HCT116 (cell line): Measurements from ENCODE around the gene ADAM15. TPM values are rescaled to one million over a fixed set of nuclear protein-coding genes. Genes with fewer than 3 reads are reported as not detected.
A peak's percentile ranks its signal among the peaks of the same experiment; 100 is the strongest.

ENCODE experiments used
- ATAC-seq: fragments of 200-7000 bp; cut with Tn5 transposase; 2 replicates; pipeline ENCODE4 v1.9.1; 2020; ENCODE audit warnings: mild to moderate bottlenecking, moderate library complexity
- BruUV-seq: library from RNA; stranded (reverse); fragments of 400-500 nt; replicated peaks from 2 replicates; lab custom pipeline; 2021; lab: Mats Ljungman, UMichigan
- CTCF ChIA-PET: fragments of 300-600 bp; sonication (Branson Sonifier 250); formaldehyde crosslinking; loops from one replicate; lab custom pipeline; 2021; ENCODE audit warnings: antibody characterized with exemption; lab: Charles Lee
- POLR2A ChIA-PET: fragments of 300-600, 350-600 bp; sonication (Branson Sonifier 250); formaldehyde crosslinking; loops from one replicate; lab custom pipeline; 2021; ENCODE audit warnings: antibody characterized with exemption; lab: Charles Lee
- RAD21 ChIA-PET, 2 experiments: fragments of 300-600 bp; sonication (Branson Sonifier 250); formaldehyde crosslinking; loops; one replicate each; lab custom pipeline; 2023; ENCODE audit warnings: low total read pairs in 2 of 2; ENCODE audit not compliant: uncharacterized antibody in 2 of 2, unreplicated experiment in 2 of 2, low non-redundant PET in 1 of 2; lab: Charles Lee
- DNase-seq: peaks from one replicate; pipeline ENCODE4 v3.0.0-alpha.2; 2010; ENCODE audit warnings: low read depth, low spot score
- H2AFZ ChIP-seq: fragments of 200-600 bp; shearing (Covaris generic), sonication (generic); 2 replicates; pipeline ENCODE4 v1.6.1; 2017; ENCODE audit warnings: low read depth, mixed run types, mixed read lengths, antibody characterized with exemption, low read length; ENCODE audit not compliant: poor library complexity, severe bottlenecking
- H3K27ac ChIP-seq: 2 replicates; pipeline ENCODE4 v1.5.1; 2012; ENCODE audit warnings: low read depth, low read length
- H3K27me3 ChIP-seq: fragments of 200-600 bp; sonication (generic); 2 replicates; pipeline ENCODE4 v1.6.1; 2016; ENCODE audit warnings: mixed run types, low read length, mixed read lengths; ENCODE audit not compliant: insufficient read depth
- H3K36me3 ChIP-seq, 2 experiments: fragments of 200-500 bp in 1 of 2; fragments of 200-600 bp in 1 of 2; sonication (Bioruptor generic) in 1 of 2; sonication (generic) in 1 of 2; 2 replicates each; pipeline versions ENCODE4 v1.5.1 to v1.6.1; 2014 to 2016; ENCODE audit warnings: low read length in 2 of 2, inconsistent platforms in 1 of 2, mixed read lengths in 1 of 2, mixed run types in 1 of 2; ENCODE audit not compliant: insufficient read depth in 2 of 2, control insufficient read depth in 1 of 2
- H3K4me1 ChIP-seq, 2 experiments: fragments of 200-600 bp in 1 of 2; sonication (generic) in 1 of 2; 2 replicates each; pipeline versions ENCODE4 v1.5.1 to v1.6.1; 2012 to 2017; ENCODE audit warnings: low read length in 2 of 2, inconsistent platforms in 1 of 2, mild to moderate bottlenecking in 1 of 2, mixed read lengths in 1 of 2, mixed run types in 1 of 2, moderate library complexity in 1 of 2; ENCODE audit not compliant: insufficient read depth in 2 of 2, control insufficient read depth in 1 of 2
- H3K4me2 ChIP-seq: fragments of 200-600 bp; sonication (generic); 2 replicates; pipeline ENCODE4 v1.6.1; 2017; ENCODE audit warnings: mixed run types, low read length, mixed read lengths
- H3K4me3 ChIP-seq, 2 experiments: fragments of 200-600 bp in 1 of 2; sonication (generic) in 1 of 2; replicated peaks in 1 of 2; 2 replicates each; pipeline ENCODE4 v1.5.1; 2011 to 2016; ENCODE audit warnings: low read length in 2 of 2, control low read depth in 1 of 2, low read depth in 1 of 2, mild to moderate bottlenecking in 1 of 2, mixed read lengths in 1 of 2, mixed run types in 1 of 2
- H3K79me2 ChIP-seq: fragments of 200-600 bp; sonication (generic); 2 replicates; pipeline ENCODE4 v1.6.1; 2017; ENCODE audit warnings: mild to moderate bottlenecking, mixed run types, low read length, moderate library complexity, mixed read lengths; ENCODE audit not compliant: insufficient read depth
- H3K9ac ChIP-seq: fragments of 200-600 bp; sonication (generic); 2 replicates; pipeline ENCODE4 v1.6.1; 2016; ENCODE audit warnings: low read length, mixed read lengths
- H3K9me2 ChIP-seq: fragments of 200-600 bp; sonication (generic), shearing (Covaris generic); 2 replicates; pipeline ENCODE4 v1.6.1; 2017; ENCODE audit warnings: mixed run types, mild to moderate bottlenecking, moderate library complexity; ENCODE audit not compliant: insufficient read depth
- H3K9me3 ChIP-seq, 2 experiments: fragments of 200-500 bp in 1 of 2; fragments of 200-600 bp in 1 of 2; sonication (Bioruptor generic) in 1 of 2; sonication (generic) in 1 of 2; 2 replicates each; pipeline ENCODE4 v1.6.1; 2014 to 2017; ENCODE audit warnings: low read length in 2 of 2, mixed read lengths in 2 of 2, inconsistent platforms in 1 of 2, low read depth in 1 of 2, mild to moderate bottlenecking in 1 of 2, mixed run types in 1 of 2, moderate library complexity in 1 of 2; ENCODE audit not compliant: control insufficient read depth in 1 of 2, insufficient read depth in 1 of 2
- H4K20me1 ChIP-seq: fragments of 200-600 bp; sonication (generic), shearing (Covaris generic); 2 replicates; pipeline ENCODE4 v1.6.1; 2017; ENCODE audit warnings: mixed run types, mild to moderate bottlenecking, moderate library complexity; ENCODE audit not compliant: insufficient read depth
- ELF1 ChIP-seq: IDR thresholded peaks from 2 replicates; pipeline ENCODE4 v1.6.1; 2012; ENCODE audit warnings: low read depth, borderline replicate concordance
- POLR2A ChIP-seq: IDR thresholded peaks from 2 replicates; pipeline ENCODE4 v1.7.0; 2011; ENCODE audit warnings: borderline replicate concordance; ENCODE audit not compliant: insufficient read depth, insufficient read length; ENCODE audit errors: extremely low read depth
- SIN3A ChIP-seq: IDR thresholded peaks from 2 replicates; pipeline ENCODE4 v1.6.1; 2012; ENCODE audit warnings: low read depth
- TCF7L2 ChIP-seq: IDR thresholded peaks from 2 replicates; pipeline ENCODE4 v1.7.0; 2011; ENCODE audit warnings: borderline replicate concordance, inconsistent platforms; ENCODE audit not compliant: insufficient read depth, insufficient read length; ENCODE audit errors: extremely low read depth
- ZNF274 ChIP-seq: fragments of 200-500 bp; sonication (Bioruptor generic); IDR thresholded peaks from 2 replicates; pipeline ENCODE4 v1.6.1; 2014; ENCODE audit warnings: mild to moderate bottlenecking, low read depth, low read length, inconsistent platforms
- intact Hi-C: fragments of 100-400 bp; cut with micrococcal nuclease; formaldehyde crosslinking; loops from 2 replicates; pipeline ENCODE4 v1.10.0; 2022
- total RNA-seq: library from RNA; stranded (reverse); gene quantifications from one replicate; pipeline ENCODE4 v1.2.1, GENCODE V29; 2021; ENCODE audit not compliant: unreplicated experiment
- TF ChIP-seq, protein P1 (sequence below): IDR thresholded peaks from 2 replicates; pipeline ENCODE4 v1.6.1; 2012

Gene ADAM15
- total RNA-seq, 1 experiment from 2014 or later: 149 TPM

DNA sequence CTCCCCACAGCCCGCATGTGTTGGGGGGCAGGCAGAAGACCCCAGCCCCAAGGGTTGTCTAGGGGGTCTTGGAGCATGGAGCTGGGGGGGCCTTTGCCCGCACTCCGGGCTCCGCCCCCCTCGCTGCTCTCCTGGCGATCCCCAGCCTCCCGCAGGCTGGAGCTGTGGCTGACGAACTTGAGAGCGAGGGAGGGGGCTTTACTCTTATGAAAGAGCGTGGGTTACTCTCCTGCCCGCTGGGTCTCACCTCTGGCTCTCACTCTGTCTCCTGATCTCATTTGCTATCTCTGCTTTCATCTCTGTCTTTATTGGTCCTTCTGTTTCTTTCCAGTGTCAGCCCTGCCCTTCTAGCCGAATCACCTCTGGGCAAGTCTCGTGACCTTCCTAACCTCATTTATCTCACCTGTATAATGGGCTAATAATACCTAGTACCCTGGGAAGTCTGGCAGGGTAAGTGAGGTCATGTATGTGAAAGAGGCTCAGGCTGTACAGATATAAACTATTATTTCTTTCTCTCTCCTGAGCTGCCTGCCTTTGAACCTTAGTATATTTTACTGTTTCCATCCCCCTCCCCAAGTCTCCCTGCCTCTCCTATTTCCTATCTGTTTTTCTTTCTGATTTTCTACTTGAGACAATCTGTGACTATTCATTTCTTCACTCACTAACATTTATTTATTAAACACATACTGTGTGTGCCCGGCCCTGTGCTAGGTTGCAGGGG is 13.2 kb downstream of the ADAM15 start:
- Histone ChIP-seq H4K20me1 (no peaks in the 10 kb centered on the region), H3K4me2 (peak overlapping the region; percentile 95), H3K36me3 (peaks cover 8 to 15% of the 10 kb centered on the region in 2 experiments; a peak in 3 of 4 replicates), H3K27me3 (no peaks in the 10 kb centered on the region), H3K27ac (peak overlapping the region; percentile 93), H3K4me1 (peaks cover 21 to 35% of the 10 kb centered on the region in 2 experiments), H2AFZ (no peak overlapping the region), H3K9ac (peak overlapping the region; percentile 72), H3K9me3 (no peaks in the 10 kb centered on the region), H3K4me3 (peak overlapping the region; percentile 77 to 84), H3K79me2 (0 out of 2 replicates have a peak, but pooled peaks cover 5% of the 10 kb centered on the region), H3K9me2 (no peaks in the 10 kb centered on the region)
- POLR2A ChIA-PET: interaction anchor here (1.4 to 1.6 kb wide), 2 partner anchors 16 to 21 kb away, joined by 5 to 7 read pairs; no protein-coding TSS in a partner anchor
- intact Hi-C loops: loop anchor here (5.0 kb wide), 3 partner anchors 92 to 507 kb away; partner anchors contain the start of genes CKS1B, SHC1 and UBE2Q1
- peak; percentile 37 for ATAC-seq
- TF ChIP-seq TCF7L2: peak; percentile 4
- TF ChIP-seq ELF1: no peak
- TF ChIP-seq ZNF274: no peak
- TF ChIP-seq, protein P1, sequence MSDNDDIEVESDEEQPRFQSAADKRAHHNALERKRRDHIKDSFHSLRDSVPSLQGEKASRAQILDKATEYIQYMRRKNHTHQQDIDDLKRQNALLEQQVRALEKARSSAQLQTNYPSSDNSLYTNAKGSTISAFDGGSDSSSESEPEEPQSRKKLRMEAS: no peak
- no peak for TF ChIP-seq POLR2A
- TF ChIP-seq SIN3A: peak; percentile 18; the same call in 1 of the 2 replicates
- RAD21 ChIA-PET: interaction anchor here in 1 of 2 experiments (1.2 to 2.3 kb wide), 2 partner anchors 14 to 20 kb away, joined by 4 to 9 read pairs; partner anchors contain the start of gene EFNA3
- CTCF ChIA-PET: interaction anchor here (0.5 to 6.7 kb wide), 6 partner anchors 12 to 130 kb away, joined by 3 to 44 read pairs (median 6); partner anchors contain the start of gene KRTCAP2
- BruUV-seq: TSS peak; percentile 80
- no peak for DNase-seq
